GM18508 (cell line): ENCODE data around the gene PTPRH.

Source experiments
- ATAC-seq: cut with Tn5 transposase; IDR thresholded peaks from one replicate; pipeline ENCODE4 v1.9.1; 2021; ENCODE audit warnings: moderate number of reproducible peaks; ENCODE audit not compliant: insufficient read depth, unreplicated experiment

The PTPRH gene

DNA sequence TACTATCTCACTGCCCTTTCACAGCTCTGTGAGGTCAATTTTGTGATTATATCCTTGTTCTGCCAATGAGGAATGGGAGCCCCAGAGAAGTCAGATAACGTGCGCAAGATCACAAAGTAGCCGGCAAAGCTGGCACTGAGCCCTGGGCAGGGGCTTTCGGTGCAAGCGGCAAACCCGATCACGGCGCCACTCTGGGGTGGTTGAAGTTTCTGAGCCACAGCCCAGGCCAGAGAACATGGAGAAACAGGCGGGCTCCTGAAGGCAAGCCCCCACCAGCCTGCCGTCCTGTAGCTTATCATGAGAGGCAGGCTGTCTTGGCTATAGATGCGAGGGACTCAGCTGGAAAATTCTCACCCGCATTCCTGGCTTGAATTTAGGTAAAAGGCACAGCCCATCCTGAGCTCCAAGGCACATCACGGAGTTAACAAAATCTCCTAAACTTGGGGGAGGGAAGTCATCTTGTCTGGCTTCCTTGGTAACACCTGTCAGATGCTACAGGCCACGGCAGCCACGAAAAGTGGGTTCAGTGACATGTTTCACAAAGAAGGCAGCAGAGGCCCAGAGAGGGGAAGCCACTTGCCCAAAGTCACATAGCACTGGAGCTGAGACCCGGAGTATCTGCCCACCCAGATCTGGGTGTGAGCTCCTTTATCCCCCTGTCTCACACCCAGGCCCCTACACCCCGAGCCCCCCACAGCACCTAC is 72.8 kb downstream of the PTPRH start:
- ATAC-seq, result no peak

DNA sequence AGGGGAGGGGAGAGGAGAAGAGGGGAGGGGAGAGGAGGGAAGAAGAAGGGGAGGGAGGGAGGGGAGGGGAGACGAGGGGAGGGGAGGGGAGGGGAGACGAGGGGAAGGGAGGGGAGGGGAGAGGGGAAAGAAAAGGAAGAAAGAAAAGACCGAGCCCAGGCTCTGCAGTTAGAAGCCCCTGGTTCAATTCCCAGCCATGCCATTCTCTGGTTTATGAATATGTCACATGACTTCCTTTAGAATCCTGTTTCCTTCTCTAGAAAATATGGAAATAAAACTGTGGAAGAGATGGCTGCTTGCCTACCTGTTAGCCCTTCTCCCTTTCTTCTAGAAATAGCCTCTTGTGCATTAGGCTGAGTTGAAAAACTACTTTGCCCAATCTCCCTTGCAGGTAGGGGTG is 74.6 kb downstream of the PTPRH start:
- ATAC-seq, result no peak

DNA sequence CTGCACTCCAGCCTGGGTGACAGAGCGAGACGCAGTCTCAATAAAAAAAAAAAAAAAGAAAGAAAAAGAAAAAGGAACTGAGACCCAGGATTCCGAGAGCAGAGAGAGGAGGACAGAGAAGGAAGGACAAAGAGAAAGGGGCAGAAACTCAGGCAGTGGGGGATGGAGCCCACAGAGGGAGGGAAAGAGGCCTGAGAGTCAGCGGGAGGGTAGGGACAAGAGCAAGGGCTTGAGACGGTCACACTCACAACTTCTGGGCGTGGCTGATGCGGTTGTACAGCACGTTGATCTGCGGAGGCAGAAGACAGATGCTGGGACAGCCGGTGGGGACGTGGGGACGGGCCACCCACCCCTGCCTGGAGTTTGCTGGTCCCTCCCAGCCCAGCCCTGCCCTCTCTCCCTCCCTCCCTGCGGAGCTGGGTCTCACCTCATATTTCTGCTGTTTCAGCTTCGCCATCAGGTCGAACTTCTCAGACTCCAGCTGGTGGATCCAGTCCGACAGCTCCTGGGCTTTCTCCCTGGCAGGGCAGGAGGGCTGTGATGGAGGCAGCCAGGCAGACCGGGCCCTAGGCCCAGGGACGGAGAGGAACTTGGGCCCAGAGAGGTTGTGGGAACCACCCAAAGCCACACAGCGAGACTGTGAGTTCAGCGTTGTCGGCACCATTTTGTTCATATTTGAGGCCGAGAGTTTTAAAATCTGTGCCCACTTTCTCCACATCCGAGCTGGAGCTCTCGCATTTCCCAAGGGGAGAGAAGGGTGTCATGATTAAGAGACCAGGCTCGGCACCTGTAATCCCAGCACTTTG is 75.5 kb downstream of the PTPRH start:
- no peak for ATAC-seq

DNA sequence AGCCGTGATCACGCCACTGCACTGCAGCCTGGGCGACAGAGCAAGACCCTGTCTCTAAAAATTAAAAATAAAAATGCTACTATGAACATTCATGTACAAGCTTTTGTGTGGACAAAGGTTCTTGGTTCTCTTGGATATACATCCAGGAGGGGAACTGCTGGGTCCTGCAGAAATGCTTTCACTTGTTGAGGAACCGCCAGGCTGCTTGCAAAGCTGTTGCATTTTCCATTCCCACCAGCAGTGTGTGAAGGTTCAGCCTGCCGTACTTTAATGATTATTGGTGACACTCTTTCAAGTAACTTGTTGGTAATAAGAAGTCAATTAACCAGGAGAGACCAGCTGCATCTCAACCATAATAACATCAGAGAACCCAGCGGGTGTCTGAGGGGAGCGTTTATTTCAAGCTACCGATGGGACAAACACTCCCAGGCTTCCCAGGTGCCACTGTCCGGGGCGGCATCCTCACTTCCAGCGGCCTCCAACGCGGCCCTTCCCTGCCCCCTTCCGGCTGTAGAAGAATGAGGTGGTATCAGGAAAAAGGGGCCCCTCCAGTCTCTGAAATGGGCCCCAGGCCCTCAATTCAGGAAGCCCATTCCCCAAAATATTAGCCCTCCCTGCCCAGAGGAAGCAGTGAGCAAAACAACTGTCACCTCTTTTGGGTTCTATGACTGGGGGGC is 76.7 kb downstream of the PTPRH start:
- no peak for ATAC-seq

DNA sequence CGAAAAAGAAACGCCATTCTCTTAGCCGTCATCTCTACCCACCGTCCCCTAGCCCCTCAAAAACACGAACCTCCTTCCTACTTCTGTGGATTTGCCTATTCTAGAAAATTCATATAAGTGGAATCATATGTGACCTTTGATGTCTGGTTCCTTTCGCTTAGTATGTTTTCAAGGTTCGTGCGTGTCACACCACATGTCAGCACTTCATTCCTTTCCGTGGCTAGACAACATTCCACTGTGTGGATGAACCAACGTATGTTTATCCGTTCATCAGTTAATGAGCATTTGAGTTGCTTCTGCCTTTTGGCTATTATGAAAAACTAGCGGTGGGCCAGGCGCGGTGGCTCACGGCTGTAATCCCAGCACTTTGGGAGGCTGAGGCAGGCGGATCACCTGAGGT is 77.9 kb downstream of the PTPRH start:
- ATAC-seq, result no peak
